Astrocyte of the cerebellum (primary cell): ENCODE data around the gene DSE.
A peak's percentile ranks its signal among the peaks of the same experiment; 100 is the strongest.

ENCODE experiments used
- DNase-seq: peaks from one replicate; pipeline ENCODE4 v3.0.0-alpha.2; 2011; ENCODE audit warnings: low read depth
- H3K4me3 ChIP-seq: 2 replicates; pipeline ENCODE4 v1.5.1; 2011; ENCODE audit warnings: mild to moderate bottlenecking, low read depth, low read length, moderate library complexity
- in situ Hi-C: cut with HindIII; loops from 2 replicates; pipeline ENCODE4 v1.10.0; 2017; ENCODE audit warnings: low sequenced_read_pairs
- TF ChIP-seq, protein P1 (sequence below): IDR thresholded peaks from 2 replicates; pipeline ENCODE4 v1.5.1; 2012; ENCODE audit warnings: low read length, low read depth, moderate library complexity, mild to moderate bottlenecking; ENCODE audit errors: missing control alignments

DSE gene

DNA sequence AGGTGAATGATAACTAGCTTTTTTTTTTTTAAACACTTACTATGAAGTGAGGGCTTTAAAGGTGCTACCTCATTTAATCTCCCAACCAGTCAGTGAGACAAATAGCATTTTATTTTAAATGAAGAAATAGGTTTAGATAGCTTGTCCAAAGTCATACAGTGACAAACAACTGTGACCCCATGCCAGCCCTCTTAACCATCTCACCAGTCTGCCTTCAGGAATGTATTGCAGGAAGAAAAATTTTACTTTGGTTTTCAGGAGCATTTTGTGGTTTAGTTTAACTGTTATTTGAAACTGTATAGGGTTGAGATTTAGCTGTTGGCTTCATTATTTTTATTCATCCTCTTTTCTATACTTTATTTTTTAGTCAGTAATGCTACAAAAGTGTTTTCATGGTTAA lies 18.6 kb downstream of the DSE start:
- H3K4me3 ChIP-seq = no peak overlapping the region
- DNase-seq = no peak
- TF ChIP-seq, protein P1, sequence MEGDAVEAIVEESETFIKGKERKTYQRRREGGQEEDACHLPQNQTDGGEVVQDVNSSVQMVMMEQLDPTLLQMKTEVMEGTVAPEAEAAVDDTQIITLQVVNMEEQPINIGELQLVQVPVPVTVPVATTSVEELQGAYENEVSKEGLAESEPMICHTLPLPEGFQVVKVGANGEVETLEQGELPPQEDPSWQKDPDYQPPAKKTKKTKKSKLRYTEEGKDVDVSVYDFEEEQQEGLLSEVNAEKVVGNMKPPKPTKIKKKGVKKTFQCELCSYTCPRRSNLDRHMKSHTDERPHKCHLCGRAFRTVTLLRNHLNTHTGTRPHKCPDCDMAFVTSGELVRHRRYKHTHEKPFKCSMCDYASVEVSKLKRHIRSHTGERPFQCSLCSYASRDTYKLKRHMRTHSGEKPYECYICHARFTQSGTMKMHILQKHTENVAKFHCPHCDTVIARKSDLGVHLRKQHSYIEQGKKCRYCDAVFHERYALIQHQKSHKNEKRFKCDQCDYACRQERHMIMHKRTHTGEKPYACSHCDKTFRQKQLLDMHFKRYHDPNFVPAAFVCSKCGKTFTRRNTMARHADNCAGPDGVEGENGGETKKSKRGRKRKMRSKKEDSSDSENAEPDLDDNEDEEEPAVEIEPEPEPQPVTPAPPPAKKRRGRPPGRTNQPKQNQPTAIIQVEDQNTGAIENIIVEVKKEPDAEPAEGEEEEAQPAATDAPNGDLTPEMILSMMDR = no peak
- in situ Hi-C loops = no loop called here

- TF ChIP-seq, protein P1 = no peak
- in situ Hi-C loops = no loop called here
- H3K4me3 ChIP-seq = no peak overlapping the region
- DNase-seq = no peak
These were observed 19.8 kb downstream of the DSE start for GRCh38 chr6:116390581-116390980.

GRCh38 chr6:116392132-116393013 lies 21.6 kb downstream of the DSE start:
- no peak for DNase-seq
- in situ Hi-C loops = no loop called here

DNA sequence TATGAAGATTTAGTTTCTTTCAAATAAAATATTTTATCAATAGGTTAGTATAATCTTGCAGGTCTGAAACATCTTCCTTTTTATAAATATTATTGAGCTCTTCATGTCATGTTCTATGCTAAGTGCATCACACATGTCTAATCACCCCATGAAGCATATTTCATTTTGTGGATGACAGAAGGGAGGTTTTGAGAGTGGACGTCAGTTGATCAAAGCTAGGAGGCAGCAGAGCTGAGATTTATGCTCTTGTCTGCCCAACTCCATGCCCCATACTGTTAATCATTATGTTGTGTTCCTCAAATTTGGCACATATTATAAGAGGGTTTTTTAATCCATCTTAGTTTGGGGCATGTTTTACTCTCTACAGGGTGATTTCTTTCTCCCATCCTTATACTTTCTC lies 22.7 kb downstream of the DSE start:
- in situ Hi-C loops = no loop called here
- TF ChIP-seq, protein P1 = peak; percentile 25
- H3K4me3 ChIP-seq = no peak overlapping the region
- DNase-seq = no peak

More at GRCh38 chr6:116392132-116393013, 21.6 kb downstream of the DSE start:
- no peak overlapping the region for H3K4me3 ChIP-seq
- TF ChIP-seq, protein P1 = no peak

GRCh38 chr6:116395647-116396046 lies 24.9 kb downstream of the DSE start:
- DNase-seq = no peak
- in situ Hi-C loops = no loop called here
- TF ChIP-seq, protein P1 = no peak
- H3K4me3 ChIP-seq = no peak overlapping the region

- in situ Hi-C loops = no loop called here
- TF ChIP-seq, protein P1 = no peak
- H3K4me3 ChIP-seq = no peak overlapping the region
- no peak for DNase-seq
These were observed 25.7 kb downstream of the DSE start for GRCh38 chr6:116396441-116396840.
